A549 (cell line): ENCODE data around the gene CHURC1. TPM values are rescaled to one million over a fixed set of nuclear protein-coding genes. Genes with fewer than 3 reads are reported as not detected.

Experiments
- ATAC-seq, 2 experiments: fragments of 200-7000 bp in 1 of 2; fragments of >200 bp in 1 of 2; cut with Nextera tagmentation in 1 of 2; cut with Tn5 transposase in 1 of 2; 3 replicates each; pipeline versions ENCODE4 v1.8.0 to v1.9.1; 2018 to 2020; ENCODE audit warnings: mild to moderate bottlenecking in 1 of 2, moderate library complexity in 1 of 2
- CTCF ChIA-PET: fragments of 300-600 bp; sonication (Branson Sonifier 250); formaldehyde crosslinking; extraction: SDS; loops from one replicate; lab custom pipeline; 2021; ENCODE audit warnings: antibody characterized with exemption, inconsistent platforms; lab: Yijun Ruan, JAX
- POLR2A ChIA-PET: fragments of 350-600 bp; formaldehyde crosslinking; extraction: SDS; loops from one replicate; lab custom pipeline; 2021; ENCODE audit warnings: antibody characterized with exemption, inconsistent platforms; lab: Yijun Ruan, JAX
- DNase-seq, 2 experiments: peaks; one replicate each; pipeline versions ENCODE4 v3.0.0 to v3.0.0-alpha.2; 2011 to 2016; ENCODE audit warnings: low read depth in 1 of 2, low spot score in 1 of 2
- FAIRE-seq: peaks from 2 replicates; lab custom pipeline; 2011; peaks lifted over from hg19 to GRCh38; lab: Jason Lieb, UNC
- H3K27ac ChIP-seq, 2 experiments: fragments of >200 bp; sonication (Bioruptor Twin); formaldehyde crosslinking; 3 replicates each; pipeline ENCODE4 v1.5.1; 2016 to 2017
- H3K4me1 ChIP-seq: fragments of >200 bp; sonication (Bioruptor Twin); formaldehyde crosslinking; 3 replicates; pipeline ENCODE4 v1.6.1; 2016
- H3K4me2 ChIP-seq: fragments of >200 bp; sonication (Bioruptor Twin); formaldehyde crosslinking; 3 replicates; pipeline ENCODE4 v1.6.1; 2016
- H3K4me3 ChIP-seq: fragments of >200 bp; sonication (Bioruptor Twin); formaldehyde crosslinking; 3 replicates; pipeline ENCODE4 v1.5.1; 2016
- H3K9me3 ChIP-seq: fragments of >200 bp; sonication (Bioruptor Twin); formaldehyde crosslinking; 3 replicates; pipeline ENCODE4 v1.6.1; 2016
- BHLHE40 ChIP-seq: IDR thresholded peaks from 2 replicates; pipeline ENCODE4 v1.6.1; 2012; ENCODE audit warnings: low read depth, low read length, inconsistent platforms
- CEBPB ChIP-seq, 2 experiments: fragments of >200 bp in 1 of 2; sonication (Bioruptor Twin) in 1 of 2; formaldehyde crosslinking in 1 of 2; IDR thresholded peaks; 2 replicates each; pipeline ENCODE4 v1.6.1; 2012 to 2016
- CHD2 ChIP-seq: fragments of 150-350 bp; IDR thresholded peaks from 2 replicates; pipeline ENCODE4 v1.6.1; 2014; ENCODE audit warnings: low read length; ENCODE audit not compliant: partially characterized antibody
- CHD4 ChIP-seq: fragments of 200-600 bp; sonication (generic); IDR thresholded peaks from 2 replicates; pipeline ENCODE4 v1.6.1; 2016; ENCODE audit warnings: antibody characterized with exemption, mild to moderate bottlenecking, borderline replicate concordance
- EHF ChIP-seq: fragments of 250-450 bp; sonication (Bioruptor Pico); IDR thresholded peaks from 2 replicates; pipeline ENCODE4 v1.5.0; 2020; ENCODE audit warnings: mild to moderate bottlenecking
- ESRRA ChIP-seq: fragments of 150-350 bp; IDR thresholded peaks from 2 replicates; pipeline ENCODE4 v1.6.1; 2014; ENCODE audit warnings: mild to moderate bottlenecking, low read length, borderline replicate concordance
- FOSL2 ChIP-seq, 2 experiments: fragments of 450-650 bp in 1 of 2; fragments of >200 bp in 1 of 2; sonication (Bioruptor Twin) in 1 of 2; formaldehyde crosslinking; IDR thresholded peaks; 2 replicates each; pipeline versions ENCODE4 v1.5.0 to v1.6.1; 2016 to 2020; ENCODE audit warnings: mild to moderate bottlenecking in 1 of 2, moderate library complexity in 1 of 2
- FOXS1 ChIP-seq: fragments of 250-450 bp; sonication (Bioruptor Pico); IDR thresholded peaks from 2 replicates; pipeline ENCODE4 v1.5.0; 2020; ENCODE audit warnings: mild to moderate bottlenecking, moderate library complexity
- GATA3 ChIP-seq: IDR thresholded peaks from 2 replicates; pipeline ENCODE4 v1.6.1; 2012; ENCODE audit warnings: borderline replicate concordance
- HDAC2 ChIP-seq: fragments of 200-600 bp; sonication (generic); IDR thresholded peaks from 2 replicates; pipeline ENCODE4 v1.6.1; 2016
- JUNB ChIP-seq: fragments of >200 bp; sonication (Bioruptor Twin); formaldehyde crosslinking; IDR thresholded peaks from 2 replicates; pipeline ENCODE4 v1.6.1; 2016
- NFE2L2 ChIP-seq: fragments of 150-350 bp; conservative IDR thresholded peaks from 2 replicates; pipeline ENCODE4 v1.6.1; 2014; ENCODE audit warnings: low read length
- NPAS2 ChIP-seq: fragments of 250-450 bp; sonication (Bioruptor Pico); IDR thresholded peaks from 2 replicates; pipeline ENCODE4 v1.8.0; 2022; ENCODE audit warnings: mild to moderate bottlenecking, moderate library complexity, borderline replicate concordance
- NR3C1 ChIP-seq: fragments of >200 bp; sonication (Bioruptor Twin); formaldehyde crosslinking; IDR thresholded peaks from 3 replicates; pipeline ENCODE4 v1.6.1; 2017
- RAD21 ChIP-seq, 2 experiments: fragments of >200 bp in 1 of 2; sonication (Bioruptor Twin) in 1 of 2; formaldehyde crosslinking in 1 of 2; IDR thresholded peaks in 1 of 2; conservative IDR thresholded peaks in 1 of 2; 2 replicates in 1 of 2; 3 replicates in 1 of 2; pipeline ENCODE4 v1.6.1; 2012 to 2018; ENCODE audit warnings: inconsistent platforms in 1 of 2
- RARB ChIP-seq: fragments of 250-450 bp; sonication (Bioruptor Pico); IDR thresholded peaks from 2 replicates; pipeline ENCODE4 v1.8.0; 2021; ENCODE audit warnings: mild to moderate bottlenecking, moderate library complexity
- RCOR1 ChIP-seq: fragments of 150-350 bp; IDR thresholded peaks from 2 replicates; pipeline ENCODE4 v1.6.1; 2014; ENCODE audit warnings: antibody characterized with exemption, low read length, low read depth
- RFX5 ChIP-seq: fragments of 450-650 bp; IDR thresholded peaks from 2 replicates; pipeline ENCODE4 v1.7.1; 2014; ENCODE audit warnings: antibody characterized with exemption, mild to moderate bottlenecking, moderate library complexity
- SMC3 ChIP-seq: fragments of >200 bp; sonication (Bioruptor Twin); formaldehyde crosslinking; IDR thresholded peaks from 3 replicates; pipeline ENCODE4 v1.6.1; 2018; ENCODE audit warnings: inconsistent platforms
- ZNF302 ChIP-seq: fragments of 250-450 bp; sonication (Bioruptor Pico); IDR thresholded peaks from 2 replicates; pipeline ENCODE4 v1.9.0; 2021; ENCODE audit warnings: inconsistent platforms, mild to moderate bottlenecking, moderate library complexity
- WGBS: methylation state at CpG from one replicate; pipeline ENCODE4 v1.1.6; 2017; ENCODE audit errors: missing lambda C conversion rate; 5-methylcytosine and 5-hydroxymethylcytosine counted together
- polyA plus RNA-seq, 4 experiments: library from polyadenylated mRNA; depleted of rRNA in 3 of 4; stranded (reverse); fragments of >200 nt; fragmentation: RNase III in 1 of 4; extraction: RNeasy Plus Mini Kit Qiagen cat#74134 plus additional on column Dnase treatment in 1 of 4; gene quantifications; 2 replicates in 3 of 4; 3 replicates in 1 of 4; pipeline ENCODE4 v1.2.3, GENCODE V29; 2011 to 2017
- TF ChIP-seq, protein P1 (sequence below): fragments of 200-600 bp; sonication (generic); IDR thresholded peaks from 2 replicates; pipeline ENCODE4 v1.6.1; 2016; ENCODE audit warnings: antibody characterized with exemption, mild to moderate bottlenecking, moderate library complexity
- TF ChIP-seq, protein P2 (sequence below): IDR thresholded peaks from 2 replicates; pipeline ENCODE4 v1.6.1; 2012; ENCODE audit warnings: low read depth, borderline replicate concordance
- TF ChIP-seq, protein P3 (sequence below): fragments of 450-650 bp; IDR thresholded peaks from 2 replicates; pipeline ENCODE4 v1.6.1; 2014; ENCODE audit warnings: antibody characterized with exemption

The CHURC1 gene
- polyA plus RNA-seq, 2 of the 4 experiments (the other 2 are of a cell fraction): 151 to 153 TPM

DNA sequence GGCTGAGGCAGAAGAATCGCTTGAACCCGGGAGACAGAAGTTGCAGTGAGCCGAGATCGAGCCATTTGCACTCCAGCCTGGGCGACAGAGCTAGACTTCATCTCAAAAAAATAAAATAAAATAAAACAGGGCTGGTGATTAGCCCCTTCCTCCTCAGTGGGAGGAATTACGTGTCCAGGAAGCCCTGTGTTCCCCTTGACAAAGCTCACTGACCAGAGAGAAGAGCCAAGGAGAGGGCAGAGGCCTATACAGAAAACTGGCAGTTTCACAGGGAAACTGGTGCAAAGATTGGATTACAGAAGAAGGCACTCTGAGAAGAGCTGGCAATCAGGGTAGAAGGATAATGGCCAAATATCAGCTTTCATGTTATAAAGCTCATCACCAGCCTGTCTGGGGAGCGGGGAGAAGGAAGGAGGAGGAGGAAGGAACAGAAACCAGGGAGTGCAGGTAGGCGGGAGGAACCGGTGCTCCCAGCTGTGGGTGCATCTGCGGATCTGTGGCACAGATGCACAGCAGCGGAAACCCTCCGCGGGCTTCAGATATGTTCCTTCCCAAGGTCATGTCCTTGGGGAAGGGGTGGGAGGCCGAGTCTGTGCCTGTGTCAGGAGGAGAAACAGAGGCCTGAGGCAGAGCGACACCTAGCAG, 51.2 kb downstream of the CHURC1 start:
- Histone ChIP-seq H3K4me1 (peaks cover 8% of the 10 kb centered on the region; the same call in 2 of the 3 replicates), H3K9me3 (no peaks in the 10 kb centered on the region), H3K27ac (no peak overlapping the region), H3K4me2 (no peak overlapping the region), H3K4me3 (no peak overlapping the region)
- DNase-seq (no peak), FAIRE-seq (no peak), ATAC-seq (no peak)
- WGBS: 90% methylated on average over 15 of the region's 15 CpGs
- TF ChIP-seq ESRRA: no peak
- TF ChIP-seq RFX5: no peak
- no peak for TF ChIP-seq RCOR1
- TF ChIP-seq CHD4: no peak
- no peak for TF ChIP-seq NFE2L2
- TF ChIP-seq SMC3: no peak
- TF ChIP-seq CEBPB (IDR thresholded peaks at IDR 0.05): no peak
- TF ChIP-seq JUNB: no peak
- no peak for TF ChIP-seq NR3C1
- TF ChIP-seq, protein P1, sequence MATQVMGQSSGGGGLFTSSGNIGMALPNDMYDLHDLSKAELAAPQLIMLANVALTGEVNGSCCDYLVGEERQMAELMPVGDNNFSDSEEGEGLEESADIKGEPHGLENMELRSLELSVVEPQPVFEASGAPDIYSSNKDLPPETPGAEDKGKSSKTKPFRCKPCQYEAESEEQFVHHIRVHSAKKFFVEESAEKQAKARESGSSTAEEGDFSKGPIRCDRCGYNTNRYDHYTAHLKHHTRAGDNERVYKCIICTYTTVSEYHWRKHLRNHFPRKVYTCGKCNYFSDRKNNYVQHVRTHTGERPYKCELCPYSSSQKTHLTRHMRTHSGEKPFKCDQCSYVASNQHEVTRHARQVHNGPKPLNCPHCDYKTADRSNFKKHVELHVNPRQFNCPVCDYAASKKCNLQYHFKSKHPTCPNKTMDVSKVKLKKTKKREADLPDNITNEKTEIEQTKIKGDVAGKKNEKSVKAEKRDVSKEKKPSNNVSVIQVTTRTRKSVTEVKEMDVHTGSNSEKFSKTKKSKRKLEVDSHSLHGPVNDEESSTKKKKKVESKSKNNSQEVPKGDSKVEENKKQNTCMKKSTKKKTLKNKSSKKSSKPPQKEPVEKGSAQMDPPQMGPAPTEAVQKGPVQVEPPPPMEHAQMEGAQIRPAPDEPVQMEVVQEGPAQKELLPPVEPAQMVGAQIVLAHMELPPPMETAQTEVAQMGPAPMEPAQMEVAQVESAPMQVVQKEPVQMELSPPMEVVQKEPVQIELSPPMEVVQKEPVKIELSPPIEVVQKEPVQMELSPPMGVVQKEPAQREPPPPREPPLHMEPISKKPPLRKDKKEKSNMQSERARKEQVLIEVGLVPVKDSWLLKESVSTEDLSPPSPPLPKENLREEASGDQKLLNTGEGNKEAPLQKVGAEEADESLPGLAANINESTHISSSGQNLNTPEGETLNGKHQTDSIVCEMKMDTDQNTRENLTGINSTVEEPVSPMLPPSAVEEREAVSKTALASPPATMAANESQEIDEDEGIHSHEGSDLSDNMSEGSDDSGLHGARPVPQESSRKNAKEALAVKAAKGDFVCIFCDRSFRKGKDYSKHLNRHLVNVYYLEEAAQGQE: no peak
- TF ChIP-seq, protein P2, sequence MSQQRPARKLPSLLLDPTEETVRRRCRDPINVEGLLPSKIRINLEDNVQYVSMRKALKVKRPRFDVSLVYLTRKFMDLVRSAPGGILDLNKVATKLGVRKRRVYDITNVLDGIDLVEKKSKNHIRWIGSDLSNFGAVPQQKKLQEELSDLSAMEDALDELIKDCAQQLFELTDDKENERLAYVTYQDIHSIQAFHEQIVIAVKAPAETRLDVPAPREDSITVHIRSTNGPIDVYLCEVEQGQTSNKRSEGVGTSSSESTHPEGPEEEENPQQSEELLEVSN: no peak
- no peak for TF ChIP-seq FOXS1 (CRISPR knock-in tag)
- CTCF ChIA-PET: interaction anchor here (0.7 to 2.1 kb wide), 2 partner anchors 8 to 21 kb away, joined by 3 to 7 read pairs; partner anchors contain the start of gene FNTB
- POLR2A ChIA-PET: no interaction called here

DNA sequence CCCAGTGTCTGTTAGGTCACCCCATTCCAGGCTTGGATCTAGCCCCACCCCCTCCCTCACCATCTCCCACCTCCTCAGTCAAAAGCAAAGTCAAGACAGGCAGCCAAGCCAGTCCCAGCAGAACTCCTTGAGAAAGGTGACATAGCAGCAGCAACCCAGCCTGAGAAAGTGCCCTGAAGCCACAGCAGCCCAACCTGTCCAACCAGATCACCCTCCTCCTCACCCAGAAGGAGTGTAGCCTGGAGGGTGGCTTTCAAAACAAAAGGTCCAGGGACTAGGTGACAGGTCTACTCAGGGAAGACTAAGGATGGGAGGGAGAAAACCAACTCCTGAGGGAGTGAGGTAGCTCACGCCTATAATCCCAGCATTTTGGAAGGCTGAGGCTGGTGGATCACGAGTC, 52.7 kb downstream of the CHURC1 start:
- no peak overlapping the region for H3K4me3 ChIP-seq
- FAIRE-seq: no peak
- no peak for ATAC-seq
- peaks cover 18% of the 10 kb centered on the region; the same call in 2 of the 3 replicates for H3K4me1 ChIP-seq
- POLR2A ChIA-PET: interaction anchor here (0.6 kb wide), 1 partner anchor 11 kb away, joined by 4 read pairs; no protein-coding TSS in a partner anchor
- H3K4me2 ChIP-seq: no peak overlapping the region
- H3K27ac ChIP-seq: no peak overlapping the region
- no peak for DNase-seq
- WGBS: 93% methylated on average over 2 of the region's 2 CpGs
- no peaks in the 10 kb centered on the region for H3K9me3 ChIP-seq
- TF ChIP-seq, protein P1: no peak
- TF ChIP-seq HDAC2 (no peak), RARB (CRISPR knock-in tag) (no peak), CHD2 (no peak), FOSL2 (IDR thresholded peaks at IDR 0.05) (no peak), FOSL2 (CRISPR knock-in tag; IDR thresholded peaks at IDR 0.05) (no peak), NPAS2 (CRISPR knock-in tag) (no peak), RAD21 (conservative IDR thresholded peaks at IDR 0.05 in 1 of 2, IDR thresholded peaks at IDR 0.05 in 1 of 2) (no peak), GATA3 (no peak), SMC3 (no peak), BHLHE40 (no peak), ZNF302 (CRISPR knock-in tag) (no peak), EHF (CRISPR knock-in tag) (no peak)
- TF ChIP-seq, protein P3, sequence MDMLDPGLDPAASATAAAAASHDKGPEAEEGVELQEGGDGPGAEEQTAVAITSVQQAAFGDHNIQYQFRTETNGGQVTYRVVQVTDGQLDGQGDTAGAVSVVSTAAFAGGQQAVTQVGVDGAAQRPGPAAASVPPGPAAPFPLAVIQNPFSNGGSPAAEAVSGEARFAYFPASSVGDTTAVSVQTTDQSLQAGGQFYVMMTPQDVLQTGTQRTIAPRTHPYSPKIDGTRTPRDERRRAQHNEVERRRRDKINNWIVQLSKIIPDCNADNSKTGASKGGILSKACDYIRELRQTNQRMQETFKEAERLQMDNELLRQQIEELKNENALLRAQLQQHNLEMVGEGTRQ: no peak
- TF ChIP-seq, all 56 proteins: peak for 0
- CTCF ChIA-PET: interaction anchor here (0.6 to 2.1 kb wide), 2 partner anchors 20 to 32 kb away, joined by 3 to 7 read pairs; partner anchors contain the start of gene FNTB
